ENCODE measurements around the gene ARHGEF28. TPM values are rescaled to one million over a fixed set of nuclear protein-coding genes. Genes with fewer than 3 reads are reported as not detected.

ARHGEF28 gene
- total and polyA plus RNA-seq, 10 of the 15 experiments (the other 5 are each of a cell fraction or from before 2014, with no cell fraction given): 0.10 to 0.72 (median 0.22) TPM; not detected in 2

- DNase-seq (ENCODE audit: low read depth, low spot score) (no peak), ATAC-seq (no peak), FAIRE-seq (no peak)
- ChIA-PET SMC1A (ENCODE audit: uncharacterized antibody, unreplicated experiment) (no interaction called here), RAD21 (ENCODE audit: unreplicated experiment) (no interaction called here), POLR2A (no interaction called here), CTCF (no interaction called here)
- intact Hi-C loops (cut with micrococcal nuclease; ENCODE audit: unreplicated experiment) (no loop called here), in situ Hi-C loops (cut with MboI) (no loop called here)
- H3K9ac ChIP-seq (ENCODE audit: control insufficient read depth, insufficient read depth, low read length): no peak overlapping the region
- H3K4me3 ChIP-seq: no peak overlapping the region
- H3K27ac ChIP-seq (ENCODE audit: control insufficient read depth, insufficient read depth): no peak overlapping the region
- no peak overlapping the region for H3K4me2 ChIP-seq (ENCODE audit: control insufficient read depth, insufficient read depth)
- no peaks in the 10 kb centered on the region for H3K79me2 ChIP-seq (ENCODE audit: control insufficient read depth, insufficient read depth, low read length)
- no peaks in the 10 kb centered on the region for H3K36me3 ChIP-seq (ENCODE audit: control insufficient read depth in 2 of 2, insufficient read depth in 2 of 2, low read length in 1 of 2)
- H3K27me3 ChIP-seq (replicated peaks in 1 of 2; ENCODE audit: control insufficient read depth in 2 of 2, insufficient read depth in 2 of 2, low read length in 1 of 2): peaks cover 0 to 2% of the 10 kb centered on the region in 2 experiments; a peak in 1 of 4 replicates
- H2AFZ ChIP-seq (ENCODE audit: control insufficient read depth, low read depth, low read length): no peak overlapping the region
- TF ChIP-seq JUND (IDR thresholded peaks at IDR 0.05; ENCODE audit: low read depth, low read length): no peak
- no peak for TF ChIP-seq TCF3 (IDR thresholded peaks at IDR 0.05; ENCODE audit: borderline replicate concordance, insufficient read depth, low read depth, low read length)
- TF ChIP-seq YBX1 (IDR thresholded peaks at IDR 0.05): no peak
- TF ChIP-seq EP300 (IDR thresholded peaks at IDR 0.05; ENCODE audit: borderline replicate concordance in 1 of 2, control insufficient read depth in 1 of 2, low read depth in 2 of 2, low read length in 2 of 2): no peak
- no TSS peak for BruUV-seq (replicated peaks)
- no peaks in the 10 kb centered on the region for H3K4me1 ChIP-seq (ENCODE audit: control insufficient read depth, insufficient read depth, low read length)
- H4K20me1 ChIP-seq (ENCODE audit: control insufficient read depth, insufficient read depth): no peaks in the 10 kb centered on the region
- WGBS (ENCODE audit: insufficient coverage, insufficient replicate concordance, low lambda C conversion rate, missing lambda C conversion rate): 62% methylated on average over 7 of the region's 7 CpGs
- no peaks in the 10 kb centered on the region for H3K9me3 ChIP-seq (replicated peaks; ENCODE audit: control insufficient read depth, insufficient read depth, low read length)
These were observed 257.6 kb downstream of the ARHGEF28 start for GRCh38 chr5:73883646-73884045.

DNA sequence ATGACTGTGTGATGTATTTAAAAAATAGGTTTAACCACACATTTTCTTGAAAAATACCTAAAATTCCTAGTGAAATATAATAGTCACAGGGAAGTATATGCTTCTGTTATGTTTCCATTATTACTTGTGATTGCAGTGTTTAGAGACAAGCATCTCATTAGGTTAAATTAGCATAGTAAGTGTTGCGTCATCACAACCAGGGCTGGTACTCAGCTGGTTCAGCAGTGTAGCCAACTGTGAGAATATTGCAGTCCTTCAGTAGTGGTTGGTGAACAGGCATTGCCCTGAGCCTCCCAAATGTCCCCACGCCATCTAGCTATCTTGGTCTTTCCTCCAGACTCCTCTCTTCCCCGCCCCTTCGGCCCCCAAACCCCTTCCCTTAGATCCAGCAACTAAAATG is 261.7 kb downstream of the ARHGEF28 start:
- Histone ChIP-seq H3K9me3 (replicated peaks; ENCODE audit: control insufficient read depth, insufficient read depth, low read length) (no peaks in the 10 kb centered on the region; the same call in 2 of the 3 replicates), H3K4me3 (no peak overlapping the region), H3K4me2 (ENCODE audit: control insufficient read depth, insufficient read depth) (no peak overlapping the region), H3K79me2 (ENCODE audit: control insufficient read depth, insufficient read depth, low read length) (no peaks in the 10 kb centered on the region), H2AFZ (ENCODE audit: control insufficient read depth, low read depth, low read length) (no peak overlapping the region), H3K9ac (ENCODE audit: control insufficient read depth, insufficient read depth, low read length) (no peak overlapping the region), H3K27ac (ENCODE audit: control insufficient read depth, insufficient read depth) (no peak overlapping the region), H4K20me1 (ENCODE audit: control insufficient read depth, insufficient read depth) (no peaks in the 10 kb centered on the region), H3K4me1 (ENCODE audit: control insufficient read depth, insufficient read depth, low read length) (no peaks in the 10 kb centered on the region), H3K36me3 (ENCODE audit: control insufficient read depth in 2 of 2, insufficient read depth in 2 of 2, low read length in 1 of 2) (no peaks in the 10 kb centered on the region), H3K27me3 (replicated peaks in 1 of 2; ENCODE audit: control insufficient read depth in 2 of 2, insufficient read depth in 2 of 2, low read length in 1 of 2) (peaks cover 0 to 6% of the 10 kb centered on the region in 2 experiments; a peak in 2 of 4 replicates)
- in situ Hi-C loops (cut with MboI) (no loop called here), intact Hi-C loops (cut with micrococcal nuclease; ENCODE audit: unreplicated experiment) (no loop called here)
- ChIA-PET SMC1A (ENCODE audit: uncharacterized antibody, unreplicated experiment) (interaction anchor here (1.1 to 1.7 kb wide), 3 partner anchors 14 to 61 kb away, joined by 3 read pairs; no protein-coding TSS in a partner anchor), RAD21 (ENCODE audit: unreplicated experiment) (interaction anchor here (0.6 kb wide), 1 partner anchor 397 kb away, joined by 3 read pairs; no protein-coding TSS in a partner anchor), POLR2A (no interaction called here), CTCF (no interaction called here)
- DNase-seq (ENCODE audit: low read depth, low spot score): no peak
- WGBS (ENCODE audit: insufficient coverage, insufficient replicate concordance, low lambda C conversion rate, missing lambda C conversion rate): 44% methylated on average over 2 of the region's 4 CpGs
- no peak for ATAC-seq
- TF ChIP-seq ZNF622 (IDR thresholded peaks at IDR 0.05) (no peak), STAT3 (IDR thresholded peaks at IDR 0.05; ENCODE audit: low read depth, low read length) (no peak), IRF4 (IDR thresholded peaks at IDR 0.05; ENCODE audit: low read depth, low read length) (no peak), E2F4 (IDR thresholded peaks at IDR 0.05; ENCODE audit: low read depth, low read length) (no peak), ZNF207 (IDR thresholded peaks at IDR 0.05; ENCODE audit: borderline replicate concordance) (no peak), NR2F1 (conservative IDR thresholded peaks at IDR 0.05) (no peak), HCFC1 (IDR thresholded peaks at IDR 0.05; ENCODE audit: low read length) (no peak)
- TF ChIP-seq, protein P1, sequence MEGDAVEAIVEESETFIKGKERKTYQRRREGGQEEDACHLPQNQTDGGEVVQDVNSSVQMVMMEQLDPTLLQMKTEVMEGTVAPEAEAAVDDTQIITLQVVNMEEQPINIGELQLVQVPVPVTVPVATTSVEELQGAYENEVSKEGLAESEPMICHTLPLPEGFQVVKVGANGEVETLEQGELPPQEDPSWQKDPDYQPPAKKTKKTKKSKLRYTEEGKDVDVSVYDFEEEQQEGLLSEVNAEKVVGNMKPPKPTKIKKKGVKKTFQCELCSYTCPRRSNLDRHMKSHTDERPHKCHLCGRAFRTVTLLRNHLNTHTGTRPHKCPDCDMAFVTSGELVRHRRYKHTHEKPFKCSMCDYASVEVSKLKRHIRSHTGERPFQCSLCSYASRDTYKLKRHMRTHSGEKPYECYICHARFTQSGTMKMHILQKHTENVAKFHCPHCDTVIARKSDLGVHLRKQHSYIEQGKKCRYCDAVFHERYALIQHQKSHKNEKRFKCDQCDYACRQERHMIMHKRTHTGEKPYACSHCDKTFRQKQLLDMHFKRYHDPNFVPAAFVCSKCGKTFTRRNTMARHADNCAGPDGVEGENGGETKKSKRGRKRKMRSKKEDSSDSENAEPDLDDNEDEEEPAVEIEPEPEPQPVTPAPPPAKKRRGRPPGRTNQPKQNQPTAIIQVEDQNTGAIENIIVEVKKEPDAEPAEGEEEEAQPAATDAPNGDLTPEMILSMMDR (IDR thresholded peaks at IDR 0.05 in 2 of 3, conservative IDR thresholded peaks at IDR 0.05 in 1 of 3; ENCODE audit: control insufficient read depth in 2 of 3, extremely low read depth in 1 of 3, insufficient read depth in 1 of 3, low read depth in 3 of 3, low read length in 3 of 3): no peak
- FAIRE-seq: no peak
- BruUV-seq (replicated peaks): no TSS peak

All from GM12878 (cell line).